ENCODE measurements around the gene CDH4. TPM values are rescaled to one million over a fixed set of nuclear protein-coding genes. Genes with fewer than 3 reads are reported as not detected.
A peak's percentile ranks its signal among the peaks of the same experiment; 100 is the strongest.

The CDH4 gene
- total and polyA plus RNA-seq, 2 of the 8 experiments (the other 6 are each of a cell fraction or from before 2014, with no cell fraction given), result 4.3 to 7.9 TPM

DNA sequence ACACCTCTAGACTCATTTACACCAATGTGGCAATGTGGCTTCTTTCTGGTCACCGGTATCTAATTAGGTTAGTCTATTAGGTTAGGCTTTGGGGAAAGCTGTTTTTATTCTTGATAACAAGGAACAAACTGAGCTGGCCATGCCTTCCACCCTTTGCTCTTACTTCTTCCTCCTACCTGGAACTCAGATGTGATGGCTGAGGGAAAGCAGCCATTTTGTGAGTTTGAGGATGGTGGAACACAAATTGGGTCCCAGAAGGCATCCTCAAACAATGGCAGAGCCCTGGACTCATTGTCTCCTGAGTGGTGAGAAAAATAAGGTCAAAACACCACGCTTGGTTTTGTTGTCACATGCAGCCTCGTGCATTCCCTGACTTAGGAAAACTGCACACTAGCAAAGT is 7.7 kb downstream of the CDH4 start:
- Histone ChIP-seq H2BK12ac (ENCODE audit: low read depth, low read length) (no peak overlapping the region), H2AK5ac (ENCODE audit: low read depth, low read length) (no peak overlapping the region), H4K5ac (ENCODE audit: insufficient read length, low read depth, low read length) (no peak overlapping the region), H3K9ac (replicated peaks in 1 of 4; ENCODE audit: extremely low read depth in 1 of 4, low read depth in 3 of 4, low read length in 3 of 4) (no peak overlapping the region), H3K79me2 (ENCODE audit: control insufficient read depth in 1 of 2, insufficient read depth in 2 of 2, low read length in 2 of 2) (no peaks in the 10 kb centered on the region), H2BK15ac (ENCODE audit: low read length) (no peak overlapping the region), H3K4ac (replicated peaks; ENCODE audit: insufficient read length, low read depth, low read length) (no peak overlapping the region), H3K79me1 (ENCODE audit: low read depth, low read length) (no peaks in the 10 kb centered on the region), H3K4me3 (ENCODE audit: extremely low read depth in 1 of 4, insufficient read depth in 2 of 4, low read depth in 3 of 4, low read length in 4 of 4) (no peak overlapping the region), H4K91ac (replicated peaks; ENCODE audit: insufficient read length, low read length) (no peak overlapping the region), H2BK20ac (ENCODE audit: low read length) (no peak overlapping the region), H4K20me1 (replicated peaks in 1 of 2; ENCODE audit: control insufficient read depth in 1 of 2, insufficient read depth in 2 of 2, low read length in 2 of 2) (peaks cover 0 to 1% of the 10 kb centered on the region in 2 experiments), H3K9me3 (ENCODE audit: insufficient read depth in 2 of 2, low read depth in 1 of 2, low read length in 1 of 2) (no peaks in the 10 kb centered on the region), H3K14ac (ENCODE audit: insufficient read length) (no peak overlapping the region), H3K36me3 (ENCODE audit: control insufficient read depth in 2 of 4, insufficient read depth in 4 of 4, low read length in 3 of 4) (peaks cover 0 to 5% (median 2%) of the 10 kb centered on the region in 4 experiments; a peak in 1 of 8 replicates), H3K4me1 (replicated peaks in 1 of 4; ENCODE audit: control insufficient read depth in 3 of 4, insufficient read depth in 4 of 4, low read length in 3 of 4) (peaks cover 0 to 4% (median under 1%) of the 10 kb centered on the region in 4 experiments; a peak in 2 of 7 replicates), H3K56ac (replicated peaks; ENCODE audit: insufficient read length, low read depth, low read length) (no peak overlapping the region), H3K27me3 (replicated peaks in 1 of 4; ENCODE audit: control insufficient read depth in 3 of 4, extremely low read depth in 1 of 4, insufficient read depth in 3 of 4, low read length in 3 of 4) (peaks cover 0 to 14% (median 10%) of the 10 kb centered on the region in 4 experiments; a peak in 6 of 7 replicates), H2AFZ (ENCODE audit: low read length) (no peak overlapping the region), H3K4me2 (ENCODE audit: insufficient read depth in 1 of 2, low read depth in 2 of 2, low read length in 2 of 2) (no peak overlapping the region), H3K27ac (ENCODE audit: low read depth, low read length) (no peak overlapping the region), H2BK5ac (ENCODE audit: low read depth, low read length) (no peak overlapping the region), H2BK120ac (replicated peaks; ENCODE audit: low read depth, low read length) (no peak overlapping the region), H3K23me2 (ENCODE audit: low read depth, low read length) (no peaks in the 10 kb centered on the region), H3K18ac (ENCODE audit: extremely low read depth, low read length) (no peak overlapping the region), H3K23ac (ENCODE audit: insufficient read length) (no peak overlapping the region), H4K8ac (ENCODE audit: extremely low read depth, insufficient read depth, low read length) (no peak overlapping the region)
- CTCF ChIA-PET (ENCODE audit: partially characterized antibody), result interaction anchor here (1.2 to 2.3 kb wide), 3 partner anchors 74 to 582 kb away, joined by 3 to 8 read pairs (median 5); no protein-coding TSS in a partner anchor
- FAIRE-seq, result no peak
- TF ChIP-seq KDM4A (IDR thresholded peaks at IDR 0.05; ENCODE audit: low read depth, low read length, severe bottlenecking), result no peak
- TF ChIP-seq KDM1A (IDR thresholded peaks at IDR 0.05; ENCODE audit: borderline replicate concordance, low read length), result 0 out of 2 replicates have a peak, but pooled peaks have one; percentile 54
- TF ChIP-seq RXRA (IDR thresholded peaks at IDR 0.05; ENCODE audit: insufficient read depth, low read depth, low read length), result no peak
- DNase-seq (ENCODE audit: low read depth in 1 of 2, low spot score in 2 of 2), result no peak
- POLR2A ChIA-PET (ENCODE audit: partially characterized antibody), result no interaction called here
- 77% methylated on average over 3 of the region's 3 CpGs; no CpG with 5 or more reads in 1 of the 2 experiments for WGBS, 2 experiments (ENCODE audit: extremely low coverage in 1 of 2, insufficient coverage in 1 of 2, insufficient read length in 1 of 2, insufficient replicate concordance in 2 of 2, low coverage in 1 of 2, low lambda C conversion rate in 2 of 2, missing lambda C conversion rate in 1 of 2)

Data from H1 (cell line).